Measurements from ENCODE around the gene WDR20. TPM values are rescaled to one million over a fixed set of nuclear protein-coding genes. Genes with fewer than 3 reads are reported as not detected.

Gene WDR20
- total and polyA plus RNA-seq, 2 of the 8 experiments (the other 6 are each of a cell fraction or from before 2014, with no cell fraction given): 11.2 to 26.7 TPM

- H3K79me2 ChIP-seq (ENCODE audit: control insufficient read depth in 1 of 2, insufficient read depth in 2 of 2, low read length in 2 of 2): peaks cover 0 to 20% of the 10 kb centered on the region in 2 experiments; a peak in 1 of 4 replicates
- no peak overlapping the region for H3K4me2 ChIP-seq (ENCODE audit: insufficient read depth in 1 of 2, low read depth in 2 of 2, low read length in 2 of 2)
- H2BK120ac ChIP-seq (replicated peaks; ENCODE audit: low read depth, low read length): no peak overlapping the region
- peaks cover 0 to 32% (median 2%) of the 10 kb centered on the region in 4 experiments; a peak in 3 of 8 replicates for H3K36me3 ChIP-seq (ENCODE audit: control insufficient read depth in 2 of 4, insufficient read depth in 4 of 4, low read length in 3 of 4)
- no peak overlapping the region for H4K5ac ChIP-seq (ENCODE audit: insufficient read length, low read depth, low read length)
- H4K91ac ChIP-seq (replicated peaks; ENCODE audit: insufficient read length, low read length): no peak overlapping the region
- no peak overlapping the region for H4K8ac ChIP-seq (ENCODE audit: extremely low read depth, insufficient read depth, low read length)
- H3K23ac ChIP-seq (ENCODE audit: insufficient read length): no peak overlapping the region
- no peak overlapping the region for H3K14ac ChIP-seq (ENCODE audit: insufficient read length)
- H2AFZ ChIP-seq (ENCODE audit: low read length): no peak overlapping the region
- no peaks in the 10 kb centered on the region for H3K9me3 ChIP-seq (ENCODE audit: insufficient read depth in 2 of 2, low read depth in 1 of 2, low read length in 1 of 2)
- TF ChIP-seq ASH2L (IDR thresholded peaks at IDR 0.05; ENCODE audit: low read length): no peak
- no peak for TF ChIP-seq CBX8 (IDR thresholded peaks at IDR 0.05; ENCODE audit: borderline replicate concordance, low read depth, low read length)
- TF ChIP-seq HDAC6 (IDR thresholded peaks at IDR 0.05; ENCODE audit: low read depth, low read length): no peak
- no peak for TF ChIP-seq TEAD4 (IDR thresholded peaks at IDR 0.05; ENCODE audit: low read depth, low read length)
- TF ChIP-seq NRF1 (IDR thresholded peaks at IDR 0.05; ENCODE audit: low read depth, low read length): no peak
- TF ChIP-seq, protein P1, sequence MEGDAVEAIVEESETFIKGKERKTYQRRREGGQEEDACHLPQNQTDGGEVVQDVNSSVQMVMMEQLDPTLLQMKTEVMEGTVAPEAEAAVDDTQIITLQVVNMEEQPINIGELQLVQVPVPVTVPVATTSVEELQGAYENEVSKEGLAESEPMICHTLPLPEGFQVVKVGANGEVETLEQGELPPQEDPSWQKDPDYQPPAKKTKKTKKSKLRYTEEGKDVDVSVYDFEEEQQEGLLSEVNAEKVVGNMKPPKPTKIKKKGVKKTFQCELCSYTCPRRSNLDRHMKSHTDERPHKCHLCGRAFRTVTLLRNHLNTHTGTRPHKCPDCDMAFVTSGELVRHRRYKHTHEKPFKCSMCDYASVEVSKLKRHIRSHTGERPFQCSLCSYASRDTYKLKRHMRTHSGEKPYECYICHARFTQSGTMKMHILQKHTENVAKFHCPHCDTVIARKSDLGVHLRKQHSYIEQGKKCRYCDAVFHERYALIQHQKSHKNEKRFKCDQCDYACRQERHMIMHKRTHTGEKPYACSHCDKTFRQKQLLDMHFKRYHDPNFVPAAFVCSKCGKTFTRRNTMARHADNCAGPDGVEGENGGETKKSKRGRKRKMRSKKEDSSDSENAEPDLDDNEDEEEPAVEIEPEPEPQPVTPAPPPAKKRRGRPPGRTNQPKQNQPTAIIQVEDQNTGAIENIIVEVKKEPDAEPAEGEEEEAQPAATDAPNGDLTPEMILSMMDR (IDR thresholded peaks at IDR 0.05; ENCODE audit: control extremely low read depth in 1 of 3, insufficient read depth in 1 of 3, low read depth in 1 of 3, low read length in 3 of 3): no peak
- H3K56ac ChIP-seq (replicated peaks; ENCODE audit: insufficient read length, low read depth, low read length): no peak overlapping the region
- H3K18ac ChIP-seq (ENCODE audit: extremely low read depth, low read length): no peak overlapping the region
- no peaks in the 10 kb centered on the region for H3K23me2 ChIP-seq (ENCODE audit: low read depth, low read length)
- CTCF ChIA-PET (ENCODE audit: partially characterized antibody): interaction anchor here (1.2 to 1.5 kb wide), 3 partner anchors 105 to 152 kb away, joined by 3 to 6 read pairs (median 6); no protein-coding TSS in a partner anchor
- no peaks in the 10 kb centered on the region for H3K4me1 ChIP-seq (replicated peaks in 1 of 4; ENCODE audit: control insufficient read depth in 3 of 4, insufficient read depth in 4 of 4, low read length in 3 of 4)
- H2BK12ac ChIP-seq (ENCODE audit: low read depth, low read length): no peak overlapping the region
- no peaks in the 10 kb centered on the region for H3K27me3 ChIP-seq (replicated peaks in 1 of 4; ENCODE audit: control insufficient read depth in 3 of 4, extremely low read depth in 1 of 4, insufficient read depth in 3 of 4, low read length in 3 of 4)
- H3K9ac ChIP-seq (replicated peaks in 1 of 4; ENCODE audit: extremely low read depth in 1 of 4, low read depth in 3 of 4, low read length in 3 of 4): no peak overlapping the region
- H3K4ac ChIP-seq (replicated peaks; ENCODE audit: insufficient read length, low read depth, low read length): no peak overlapping the region
- no peak overlapping the region for H2BK20ac ChIP-seq (ENCODE audit: low read length)
- peaks cover 2 to 20% of the 10 kb centered on the region in 2 experiments for H4K20me1 ChIP-seq (replicated peaks in 1 of 2; ENCODE audit: control insufficient read depth in 1 of 2, insufficient read depth in 2 of 2, low read length in 2 of 2)
- FAIRE-seq: no peak
- H3K4me3 ChIP-seq (ENCODE audit: extremely low read depth in 1 of 4, insufficient read depth in 2 of 4, low read depth in 3 of 4, low read length in 4 of 4): no peak overlapping the region
- POLR2A ChIA-PET (ENCODE audit: partially characterized antibody): no interaction called here
- no peak overlapping the region for H3K27ac ChIP-seq (ENCODE audit: low read depth, low read length)
- H3K79me1 ChIP-seq (ENCODE audit: low read depth, low read length): peaks cover 18% of the 10 kb centered on the region
- no peak overlapping the region for H2BK5ac ChIP-seq (ENCODE audit: low read depth, low read length)
- DNase-seq (ENCODE audit: low read depth in 1 of 2, low spot score in 2 of 2): no peak
- no peak overlapping the region for H2BK15ac ChIP-seq (ENCODE audit: low read length)
- WGBS, 2 experiments (ENCODE audit: extremely low coverage in 1 of 2, insufficient coverage in 1 of 2, insufficient read length in 1 of 2, insufficient replicate concordance in 2 of 2, low coverage in 1 of 2, low lambda C conversion rate in 2 of 2, missing lambda C conversion rate in 1 of 2): 94 to 100% methylated on average over 1 to 9 of the region's 9 CpGs
- H2AK5ac ChIP-seq (ENCODE audit: low read depth, low read length): no peak overlapping the region
Observed at GRCh38 chr14:102201353-102201738, 61.6 kb downstream of the WDR20 start.
